NCI-H2196 treated with DMSO at 0.1 percent for 48 hours (cell line): ENCODE data around the gene DBNDD1.

ENCODE experiments used
- DNase-seq: peaks from one replicate; lab custom pipeline; 2025; ENCODE audit not compliant: unreplicated experiment; lab: John Stamatoyannopoulos, UW

DBNDD1 gene

DNA sequence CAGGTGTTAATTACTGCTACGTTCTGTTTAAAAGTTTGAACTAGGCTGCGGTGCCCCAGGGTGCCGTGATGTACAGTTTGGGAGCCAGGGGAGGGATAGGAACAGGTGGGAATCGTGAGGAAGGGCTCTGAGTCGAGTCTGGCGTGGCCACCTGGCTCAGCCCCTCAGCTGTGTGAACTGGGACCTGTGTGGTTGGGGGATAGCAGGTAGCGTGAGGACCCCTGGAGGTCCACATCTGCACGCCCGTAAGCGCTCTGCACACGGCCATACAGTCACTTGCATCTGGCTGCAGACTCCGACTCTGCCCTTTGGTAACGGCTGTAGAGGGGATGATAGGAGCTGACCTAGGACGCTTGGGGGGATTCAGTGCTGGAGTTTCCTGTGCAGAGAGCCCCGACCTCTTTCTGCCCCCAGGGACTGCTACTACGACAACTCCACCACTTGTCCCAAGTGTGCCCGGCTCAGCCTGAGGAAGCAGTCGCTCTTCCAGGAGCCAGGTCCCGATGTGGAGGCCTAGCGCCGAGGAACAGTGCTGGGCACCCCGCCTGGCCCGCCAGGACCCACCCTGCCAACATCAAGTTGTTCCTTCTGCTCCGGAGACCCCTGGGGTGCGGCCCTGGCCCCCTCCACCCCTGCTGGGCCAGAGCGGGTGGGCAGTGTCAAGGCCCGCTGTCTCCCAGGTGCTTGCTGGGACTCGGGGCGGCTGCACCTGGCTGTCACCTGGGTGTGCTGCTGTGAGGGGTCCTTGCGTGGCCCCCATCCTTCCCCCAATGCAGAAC lies 53.6 kb downstream of the DBNDD1 start:
- no peak for DNase-seq

GRCh38 chr16:89964201-89964600 lies 55.1 kb downstream of the DBNDD1 start:
- no peak for DNase-seq

GRCh38 chr16:89962754-89963498 lies 56.3 kb downstream of the DBNDD1 start:
- no peak for DNase-seq

- no peak for DNase-seq
Observed at GRCh38 chr16:89961920-89962319, 57.3 kb downstream of the DBNDD1 start.

DNA sequence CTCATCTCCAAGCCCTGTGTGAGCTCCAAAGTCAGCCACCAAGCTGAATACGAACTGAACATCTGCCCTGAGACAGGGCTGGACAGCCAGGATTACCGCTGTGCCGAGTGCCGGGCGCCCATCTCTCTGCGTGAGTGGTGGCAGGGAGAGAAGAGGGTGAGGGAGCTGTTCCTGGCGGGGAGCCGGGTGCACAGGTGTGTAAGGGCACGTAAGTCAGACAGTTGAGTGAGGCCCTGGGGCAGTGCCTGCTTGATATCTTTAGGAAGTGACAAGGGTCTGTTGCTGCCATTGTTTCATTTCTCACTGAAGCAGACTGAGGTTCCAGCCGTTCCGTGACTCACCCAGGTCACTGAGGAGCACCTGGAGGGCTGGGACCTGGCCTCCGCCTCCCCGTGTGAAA lies 58.3 kb downstream of the DBNDD1 start:
- no peak for DNase-seq

GRCh38 chr16:89958596-89958995 lies 60.7 kb downstream of the DBNDD1 start:
- DNase-seq, result no peak

GRCh38 chr16:89958068-89958467 lies 61.2 kb downstream of the DBNDD1 start:
- DNase-seq, result no peak

DNA sequence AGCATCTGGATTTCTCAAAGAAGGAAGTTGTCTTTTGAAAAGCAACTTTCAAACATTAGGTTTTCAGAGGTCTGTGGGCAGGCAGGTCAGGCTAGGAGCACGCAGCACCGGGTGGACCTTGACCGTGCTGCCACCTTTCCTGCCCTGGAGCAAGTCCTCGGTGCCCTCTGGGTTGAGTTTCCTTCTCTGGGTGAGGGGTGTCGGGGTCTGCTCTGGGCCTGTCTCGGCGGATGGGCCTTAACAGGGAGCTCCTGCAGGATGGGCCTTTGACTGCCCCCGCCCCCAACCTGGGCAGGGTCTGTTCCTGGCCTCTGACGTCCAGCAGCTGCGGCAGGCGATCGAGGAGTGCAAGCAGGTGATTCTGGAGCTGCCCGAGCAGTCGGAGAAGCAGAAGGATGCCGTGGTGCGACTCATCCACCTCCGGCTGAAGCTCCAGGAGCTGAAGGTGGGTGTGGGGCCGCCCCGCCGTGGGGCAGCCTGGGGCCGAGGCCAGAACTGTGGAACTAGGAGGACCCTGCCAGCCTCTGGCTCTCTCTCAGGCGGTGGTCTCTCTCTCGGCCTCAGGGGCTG lies 62.0 kb downstream of the DBNDD1 start:
- no peak for DNase-seq

DNA sequence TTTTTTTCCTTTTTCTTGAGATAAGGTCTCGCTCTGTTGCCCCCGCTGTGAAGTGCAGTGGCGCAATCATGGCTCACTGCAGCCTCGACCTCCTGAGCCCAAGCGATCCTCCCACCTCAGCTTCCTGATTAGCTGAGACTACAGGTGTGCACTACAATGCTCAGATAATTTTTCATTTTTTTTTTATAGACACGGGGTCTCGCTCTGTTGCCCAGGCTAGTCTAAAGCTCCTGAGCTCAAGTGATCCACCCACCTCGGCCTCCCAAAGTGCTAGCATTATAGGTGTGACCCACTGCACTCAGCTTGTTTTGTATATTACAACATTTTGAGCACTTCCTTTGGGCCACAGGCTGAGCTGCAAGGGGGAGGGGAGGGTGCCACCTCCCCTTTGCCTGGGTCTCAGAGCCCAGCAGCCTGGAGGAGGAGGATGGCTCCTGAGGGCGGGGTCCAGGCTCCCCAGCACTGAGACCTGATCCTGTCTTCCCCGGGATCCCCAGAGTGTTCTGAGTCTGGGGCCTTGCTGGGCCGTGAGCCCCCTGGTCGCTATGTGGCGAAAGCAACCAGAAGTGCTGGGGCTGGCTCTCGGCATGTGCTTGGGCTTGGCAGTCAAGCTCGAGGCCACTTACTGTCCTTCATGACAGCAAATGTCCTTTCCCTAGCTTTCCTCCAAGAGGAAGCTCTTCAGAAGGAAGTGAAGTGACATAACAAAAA lies 62.6 kb downstream of the DBNDD1 start:
- DNase-seq, result no peak

GRCh38 chr16:89955001-89955685 lies 64.1 kb downstream of the DBNDD1 start:
- DNase-seq, result no peak
